GM12892 (cell line): Measurements from ENCODE around the gene ZNF567.

Source experiments
- POLR2A ChIP-seq: IDR thresholded peaks from 2 replicates; pipeline ENCODE4 v1.6.1; 2011; ENCODE audit warnings: low read depth, low read length, control low read depth
- POLR2AphosphoS5 ChIP-seq: IDR thresholded peaks from 2 replicates; pipeline ENCODE4 v1.6.1; 2011; ENCODE audit warnings: low read depth, low read length, control low read depth
- TAF1 ChIP-seq: IDR thresholded peaks from 2 replicates; pipeline ENCODE4 v1.6.1; 2011; ENCODE audit warnings: low read depth, mild to moderate bottlenecking, control low read depth, low read length, borderline replicate concordance

GRCh38 chr19:36750066-36750691, 62.8 kb downstream of the ZNF567 start:
- no peak for TF ChIP-seq POLR2A
- no peak for TF ChIP-seq POLR2AphosphoS5
- TF ChIP-seq TAF1, result no peak
